Spleen (tissue), 7 donors: ENCODE measurements around the gene PKHD1.

Source experiments
- CTCF ChIP-seq, 11 experiments: fragments of 200-600 bp in 7 of 11; fragments of 450-650 bp in 4 of 11; sonication (generic) in 4 of 11; IDR thresholded peaks in 8 of 11; conservative IDR thresholded peaks in 3 of 11; 1 replicate in 7 of 11; 2 replicates in 4 of 11; pipeline versions ENCODE4 v1.4.0 to v1.8.0; 2016 to 2021; ENCODE audit warnings: antibody characterized with exemption in 11 of 11, inconsistent platforms in 4 of 11, mild to moderate bottlenecking in 1 of 11
- POLR2A ChIP-seq, 3 donors: fragments of 450-650 bp; IDR thresholded peaks; one replicate each; pipeline ENCODE4 v1.5.1; 2017; ENCODE audit warnings: antibody characterized with exemption in 3 of 3, mild to moderate bottlenecking in 1 of 3
- donor health status: DM: no; HTN: no; CAD: no; lungs with moderate emphysema.
- donor health status: DM: no; HTN: no; CAD: no.
- donor health status: DM: no; HTN: no; CAD: no.

GRCh38 chr6:52010806-52011205 lies 76.6 kb downstream of the PKHD1 start:
- TF ChIP-seq CTCF (IDR thresholded peaks at IDR 0.05 in 8 of 11, conservative IDR thresholded peaks at IDR 0.05 in 3 of 11) = no peak
- no peak for TF ChIP-seq POLR2A (IDR thresholded peaks at IDR 0.05)
